Adrenal gland (tissue), 5 donors: ENCODE measurements around the gene PPP4R3C.

Experiments used
- CTCF ChIP-seq, 6 experiments: fragments of 450-650 bp in 4 of 6; fragments of 200-600 bp in 2 of 6; sonication (generic) in 1 of 6; IDR thresholded peaks; 1 replicate in 5 of 6; 2 replicates in 1 of 6; pipeline versions ENCODE4 v1.5.1 to v1.8.0; 2016 to 2021; ENCODE audit warnings: antibody characterized with exemption in 6 of 6, mild to moderate bottlenecking in 2 of 6, moderate library complexity in 1 of 6
- POLR2A ChIP-seq, 2 donors: fragments of 450-650 bp; IDR thresholded peaks; one replicate each; pipeline ENCODE4 v1.6.1; 2017; ENCODE audit warnings: antibody characterized with exemption in 2 of 2, mild to moderate bottlenecking in 2 of 2, moderate library complexity in 1 of 2
- donor health status: DM: no; HTN: no; CAD: no.

- no peak for TF ChIP-seq CTCF (IDR thresholded peaks at IDR 0.05)
- TF ChIP-seq POLR2A (IDR thresholded peaks at IDR 0.05): no peak
Measured at GRCh38 chrX:27445438-27445837, 17.7 kb downstream of the PPP4R3C start.
